Measurements from ENCODE around the gene TMEM219.
"Not testable (repeated sequence)": the region's sequence is repeated elsewhere in the genome, so short reads cannot be mapped to it uniquely, and the experiment has no call there.

The TMEM219 gene

GRCh38 chr16:29996766-29997250 lies 34.9 kb downstream of the TMEM219 start:
- DNase-seq = no peak

- DNase-seq = no peak
Measured at GRCh38 chr16:29999605-30000004, 37.7 kb downstream of the TMEM219 start.

DNA sequence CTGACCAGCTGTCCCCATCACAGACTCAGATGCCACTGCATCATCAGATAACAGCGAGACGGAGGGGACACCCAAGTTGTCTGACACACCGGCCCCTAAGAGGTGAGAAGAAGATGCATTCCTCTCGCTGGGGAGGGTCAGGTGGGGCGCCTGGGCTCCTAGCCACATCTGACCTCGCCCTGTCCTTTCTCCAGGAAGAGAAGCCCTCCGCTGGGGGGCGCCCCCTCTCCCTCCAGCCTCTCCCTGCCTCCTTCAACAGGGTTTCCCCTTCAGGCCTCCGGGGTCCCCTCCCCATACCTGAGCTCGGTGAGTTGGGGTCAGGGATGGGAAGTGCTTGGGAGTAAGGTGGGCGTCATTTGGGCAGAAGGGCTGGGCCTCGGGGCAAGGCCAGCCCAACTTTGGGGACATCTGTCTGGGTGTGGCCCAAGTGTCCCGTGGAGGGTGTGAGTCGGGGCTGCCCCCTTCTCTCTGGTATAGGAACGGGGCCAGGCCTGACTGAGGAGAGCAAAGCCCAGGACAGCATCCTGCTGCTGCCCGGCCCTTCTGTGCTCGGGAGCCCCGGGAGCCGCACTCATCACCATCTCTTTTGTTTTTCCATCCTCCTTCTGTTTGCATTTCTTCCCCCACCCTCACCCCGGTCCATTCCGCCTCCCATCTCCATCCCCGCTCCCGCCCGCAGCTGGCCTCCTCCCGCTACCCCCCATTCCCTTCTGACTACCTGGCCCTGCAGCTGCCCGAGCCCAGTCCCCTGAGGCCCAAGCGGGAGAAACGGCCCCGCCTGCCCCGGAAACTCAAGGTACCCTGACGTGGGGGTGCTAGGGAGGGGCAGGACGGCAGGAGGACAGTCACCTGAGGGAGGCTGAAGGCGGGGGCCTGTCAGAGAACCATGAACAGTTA lies 39.1 kb downstream of the TMEM219 start:
- no peak for DNase-seq

GRCh38 chr16:30002614-30003346 lies 40.9 kb downstream of the TMEM219 start:
- DNase-seq = no peak

DNA sequence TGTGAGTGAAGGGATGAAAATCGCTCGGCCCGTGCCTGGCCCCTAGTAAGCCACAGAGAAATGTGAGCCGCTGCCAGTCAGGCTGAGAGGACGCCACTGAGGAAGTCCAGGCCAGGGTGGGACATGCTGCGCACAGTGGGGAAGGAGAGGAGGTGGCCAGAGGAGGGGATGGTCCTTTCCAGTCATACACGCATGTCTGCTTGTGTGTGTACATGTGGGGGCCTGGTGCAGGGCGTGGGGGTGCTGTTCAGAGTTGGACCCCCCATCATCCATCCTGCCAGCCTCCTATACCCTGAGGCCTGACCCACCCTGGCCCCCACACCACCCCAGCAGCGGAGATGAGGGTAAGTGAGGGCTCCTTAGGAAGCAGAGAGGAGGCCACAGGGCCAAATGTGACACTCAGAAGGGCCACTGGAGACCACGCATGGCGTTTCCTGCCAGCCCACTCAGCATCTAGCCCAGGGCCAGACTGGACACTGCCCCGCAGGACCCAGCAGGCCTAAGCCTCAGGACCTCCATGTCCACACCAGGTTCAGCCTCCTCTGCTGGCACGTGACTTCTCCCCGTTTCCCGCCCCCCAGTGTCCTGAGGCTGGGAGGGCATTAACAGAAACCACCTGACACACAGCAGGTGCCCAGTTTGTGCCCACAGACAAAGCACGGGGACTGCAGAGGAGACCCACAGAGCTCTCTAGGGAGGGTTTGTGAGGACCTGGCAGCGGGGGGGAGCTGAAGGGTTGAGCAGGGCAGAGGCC lies 42.0 kb downstream of the TMEM219 start:
- DNase-seq = no peak

DNA sequence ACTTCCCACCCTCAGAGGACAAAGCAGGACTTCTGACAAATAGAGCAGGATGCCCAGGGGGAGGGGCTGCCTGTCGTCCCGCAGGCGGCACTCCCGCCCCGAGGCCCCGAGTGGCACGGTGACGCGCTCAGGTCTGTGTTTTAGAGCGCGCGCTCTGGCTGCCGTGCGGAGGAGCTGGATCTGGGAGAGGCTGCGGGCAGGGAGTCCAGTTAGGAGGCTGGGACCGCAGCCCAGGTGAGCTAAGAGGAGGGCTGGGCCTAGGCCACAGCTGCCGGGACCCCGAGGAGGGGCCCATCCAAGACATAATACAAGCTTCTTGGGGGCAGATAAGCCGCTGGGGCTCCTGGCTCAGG lies 42.5 kb downstream of the TMEM219 start:
- no peak for DNase-seq

DNA sequence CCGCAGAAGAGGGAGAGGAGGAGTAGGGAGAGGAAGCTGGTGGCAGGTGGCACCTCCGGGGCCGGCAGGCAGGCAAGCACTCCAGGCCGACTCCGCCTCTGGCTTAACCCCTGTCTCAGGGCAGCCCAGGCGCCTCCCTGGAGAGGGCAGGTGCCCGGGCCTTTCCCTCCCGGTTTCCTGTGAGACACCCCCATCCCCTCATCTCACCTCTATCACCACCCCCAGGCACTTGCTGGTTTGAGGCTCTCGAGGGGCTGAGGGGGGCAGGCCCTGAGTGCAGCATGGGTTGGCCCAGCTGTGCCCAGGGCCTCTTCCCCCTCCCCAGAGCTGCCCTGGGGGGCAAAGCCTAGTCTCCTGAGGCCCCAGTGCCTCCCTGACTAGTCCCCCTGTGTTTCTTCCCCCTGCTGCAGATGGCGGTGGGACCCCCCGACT lies 42.9 kb downstream of the TMEM219 start:
- DNase-seq = no peak

DNA sequence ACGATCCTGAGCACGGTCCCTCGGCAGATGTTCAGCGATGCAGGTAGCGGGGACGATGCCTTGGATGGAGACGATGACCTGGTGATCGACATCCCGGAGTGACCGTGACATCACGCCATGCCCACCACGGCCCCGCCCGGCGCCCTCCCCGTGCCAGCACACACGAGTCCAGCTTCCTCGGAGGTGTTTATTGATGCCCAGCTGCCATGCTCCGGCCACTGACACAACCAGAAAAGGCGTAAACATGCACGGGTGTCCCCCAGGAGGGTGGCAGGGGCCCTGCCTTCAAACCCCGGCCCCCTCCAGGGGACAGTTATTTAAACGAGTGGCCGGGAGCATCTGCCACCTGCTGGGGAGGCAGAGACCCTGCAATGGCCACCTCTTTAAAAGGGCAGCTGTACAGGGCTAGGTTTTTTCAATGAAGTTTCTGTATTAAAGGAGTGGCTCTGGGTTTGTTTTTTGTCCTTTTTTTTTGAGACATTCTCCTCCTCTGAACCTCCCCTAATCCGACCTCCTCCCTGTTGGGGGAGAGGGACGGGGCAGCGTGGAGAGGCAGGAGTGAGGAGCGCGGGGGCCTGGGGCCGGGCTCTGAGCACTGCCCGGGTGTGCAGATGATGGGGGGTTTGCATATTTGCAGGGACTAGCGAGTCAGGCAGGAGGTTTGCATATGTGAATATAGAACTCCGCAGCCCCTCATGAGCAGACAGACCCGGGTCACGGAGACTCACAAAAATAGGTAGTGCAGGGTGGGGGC lies 43.6 kb downstream of the TMEM219 start:
- peak; percentile 53 for DNase-seq

GRCh38 chr16:30006095-30006473 lies 44.2 kb downstream of the TMEM219 start:
- DNase-seq = no peak

- no peak for DNase-seq
Measured at GRCh38 chr16:30006659-30007377, 44.9 kb downstream of the TMEM219 start.

DNA sequence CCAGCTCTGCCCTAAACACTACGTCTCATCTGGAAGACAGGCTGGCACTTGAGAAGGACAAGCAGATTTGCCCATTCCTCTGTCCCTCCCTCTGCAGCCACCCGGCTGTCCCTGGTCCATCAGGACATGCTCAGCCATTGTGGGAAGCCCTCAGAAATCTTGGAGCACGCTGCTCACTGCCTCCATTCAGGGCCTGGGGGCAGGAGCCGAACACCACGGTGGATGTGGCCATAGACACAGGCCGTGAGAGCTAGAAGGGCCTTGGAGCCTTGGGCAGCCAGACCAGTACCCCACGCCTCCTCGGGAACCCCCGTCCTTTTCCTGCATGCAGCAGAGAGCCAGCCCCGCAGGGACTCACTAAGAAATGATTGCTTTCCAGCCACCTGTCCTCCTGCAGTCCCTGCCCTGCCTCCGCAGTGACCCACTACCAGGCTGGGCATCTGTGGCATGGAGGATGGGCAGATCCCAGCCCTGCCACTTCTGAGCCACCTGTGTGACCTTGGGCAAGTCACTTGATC lies 45.6 kb downstream of the TMEM219 start:
- DNase-seq = no peak

DNA sequence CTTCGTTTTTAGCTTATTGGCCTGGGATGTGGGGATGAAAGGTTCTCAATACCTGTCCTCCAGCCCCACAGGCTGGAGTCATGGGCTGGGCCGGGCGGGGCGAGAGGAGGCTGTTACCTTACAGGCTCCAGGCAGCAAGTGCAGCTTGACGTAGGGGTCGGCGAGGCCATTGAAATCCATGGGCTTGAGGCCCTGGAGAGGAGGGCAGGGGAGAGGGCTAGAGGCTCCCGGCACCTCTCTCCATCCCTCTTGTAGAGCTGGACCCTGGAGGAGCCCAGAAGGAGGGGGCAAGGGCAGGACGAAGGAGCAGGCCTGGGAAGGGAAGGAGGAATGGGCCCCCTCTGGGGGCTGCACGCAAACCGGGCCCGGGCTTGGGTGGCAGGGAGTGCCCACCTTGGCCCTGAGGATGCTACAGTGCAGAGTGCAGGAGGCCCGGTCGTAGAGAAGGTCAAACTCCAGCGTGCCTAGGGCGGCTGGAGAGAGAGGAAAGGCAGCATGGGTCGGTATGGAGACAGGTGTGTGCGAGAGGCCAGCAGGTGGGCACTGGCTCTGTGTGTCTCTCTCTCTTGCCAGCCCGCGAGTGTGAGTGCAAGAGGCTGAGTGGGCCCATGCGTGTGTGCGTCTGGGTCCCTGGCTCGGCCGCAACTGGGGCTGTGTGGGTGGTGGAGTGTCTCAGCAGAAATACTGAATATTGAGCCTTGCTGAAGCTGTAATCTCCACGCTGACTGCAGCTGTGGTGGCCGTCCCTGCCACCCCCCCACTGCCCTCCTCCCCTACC lies 47.4 kb downstream of the TMEM219 start:
- DNase-seq = no peak

GRCh38 chr16:30009990-30010843 lies 48.3 kb downstream of the TMEM219 start:
- no peak for DNase-seq

DNA sequence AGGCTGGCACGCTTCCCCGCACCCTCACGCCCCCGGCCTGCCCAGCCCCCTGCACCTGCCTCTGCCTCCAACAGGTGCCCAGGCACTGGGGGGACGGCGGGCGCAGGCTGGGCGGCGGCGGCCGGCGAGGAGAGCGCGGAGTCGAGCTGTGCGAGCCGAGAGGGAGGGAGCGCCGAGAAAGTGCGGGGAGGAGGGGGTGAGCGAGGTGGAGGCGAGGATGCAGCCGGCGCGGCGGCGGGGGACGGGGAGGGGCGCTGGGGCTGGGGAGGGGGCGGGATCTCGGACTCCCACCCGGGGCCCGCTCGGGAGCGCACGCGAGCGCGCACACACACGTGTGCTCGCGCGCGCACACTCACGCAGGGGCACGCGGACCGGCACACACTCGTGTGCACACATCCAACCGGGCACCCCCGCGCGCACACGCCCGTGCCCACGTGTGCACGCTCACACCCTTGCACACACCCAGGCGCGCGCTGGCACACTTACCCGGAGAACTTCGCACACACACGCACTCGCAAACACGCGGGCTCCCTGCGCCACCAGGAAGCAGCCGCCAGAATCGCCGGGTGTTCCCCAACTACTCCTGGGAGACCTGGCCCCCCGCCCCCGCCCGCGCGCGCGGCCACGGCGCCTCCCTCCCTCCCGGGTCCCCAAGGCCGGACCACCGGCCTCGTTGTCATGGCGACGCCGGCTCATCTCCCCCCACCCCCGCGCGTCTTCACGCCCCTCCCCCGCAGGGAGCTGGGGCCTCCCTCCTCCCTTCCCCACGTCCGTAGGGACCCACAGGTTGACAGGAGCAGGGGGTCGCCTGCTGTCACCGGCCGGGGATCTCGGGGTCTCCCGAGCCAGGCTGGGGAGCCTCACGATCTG lies 49.2 kb downstream of the TMEM219 start, which contains the start of gene DOC2A:
Gene DOC2A, minus strand, starts transcription at position 184 of the 870 bp plus-strand sequence. CDS start 805 bp downstream, outside the sequence.
- DNase-seq = peak; percentile 40

DNA sequence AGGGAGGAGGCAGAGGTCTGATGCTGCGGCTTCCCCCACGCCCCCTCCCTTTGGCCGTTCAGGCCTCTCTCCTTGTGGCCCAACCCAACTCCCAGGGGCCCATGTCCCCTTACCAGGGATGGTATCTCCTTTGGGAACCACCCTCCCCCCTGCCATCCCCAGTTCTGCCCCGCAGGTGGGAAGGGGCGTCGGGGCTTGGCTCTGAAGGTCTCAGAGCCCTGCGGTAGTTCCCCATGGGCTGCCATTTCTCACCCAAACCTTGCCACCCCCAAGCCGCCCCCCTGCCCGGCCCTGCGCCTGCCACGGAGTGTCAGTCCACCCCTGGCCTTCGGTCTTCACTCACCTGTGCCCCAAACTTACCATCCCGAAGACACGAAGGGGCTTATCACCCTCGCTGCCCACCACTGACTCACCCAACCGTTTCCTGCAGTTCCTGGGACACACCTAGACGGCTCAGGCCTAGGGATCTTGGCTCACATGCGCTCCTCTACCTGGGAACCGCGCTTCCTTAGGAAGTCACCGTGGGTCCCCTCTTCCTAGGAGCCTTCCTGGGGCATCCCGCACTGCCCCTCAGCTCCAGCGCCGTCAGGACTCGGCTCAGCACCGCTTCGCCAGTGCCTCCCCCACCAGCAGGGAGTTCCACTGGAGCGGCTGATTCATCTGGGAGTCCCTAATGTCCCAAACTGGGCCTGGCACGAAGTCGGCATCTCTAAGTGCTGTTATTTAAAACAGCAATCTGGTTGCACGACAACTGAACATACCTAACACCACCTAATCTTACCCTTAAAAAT lies 50.0 kb downstream of the TMEM219 start:
- no peak for DNase-seq

DNA sequence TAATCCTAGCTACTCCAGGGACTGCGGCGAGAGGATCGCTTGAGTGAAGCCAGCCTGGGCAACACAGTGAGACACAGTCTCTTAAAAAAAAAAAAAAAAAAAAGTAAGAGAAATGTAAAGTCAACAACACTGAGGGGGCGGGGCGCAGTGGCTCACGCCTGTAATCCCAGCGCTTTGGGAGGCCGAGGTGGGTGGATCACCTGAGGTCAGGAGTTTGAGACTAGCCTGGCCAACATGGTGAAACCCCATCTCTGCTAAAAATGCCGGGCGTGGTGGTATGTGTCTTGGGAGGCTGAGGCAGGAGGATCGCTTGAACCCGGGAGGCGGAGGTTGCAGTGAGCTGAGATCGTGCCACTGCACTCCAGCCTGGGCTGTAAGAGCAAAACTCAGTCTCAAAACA lies 50.7 kb downstream of the TMEM219 start:
- not testable (repeated sequence) for DNase-seq

GRCh38 chr16:30015450-30015849 lies 53.6 kb downstream of the TMEM219 start:
- DNase-seq = not testable (repeated sequence)

Measured in activated T-cell treated with anti-CD3 and anti-CD28 coated beads, Interleukin-2, amount 50 U/mL, for 1 hour (primary cell).